Pulmonary artery endothelial cell (primary cell): ENCODE measurements around the gene MDM4. TPM values are rescaled to one million over a fixed set of nuclear protein-coding genes. Genes with fewer than 3 reads are reported as not detected.
"Not testable (repeated sequence)": the region's sequence is repeated elsewhere in the genome, so short reads cannot be mapped to it uniquely, and the experiment has no call there.

Source experiments
- DNase-seq: peaks from one replicate; pipeline ENCODE4 v3.0.0-alpha.2; 2011; ENCODE audit warnings: low read depth, low spot score
- total RNA-seq: library from RNA; depleted of rRNA; stranded (reverse); fragments of >200 nt; gene quantifications from 2 replicates; pipeline ENCODE4 v1.2.3, GENCODE V29; 2014

The MDM4 gene
- total RNA-seq, 1 donor from 2014 or later: 17.3 TPM

DNA sequence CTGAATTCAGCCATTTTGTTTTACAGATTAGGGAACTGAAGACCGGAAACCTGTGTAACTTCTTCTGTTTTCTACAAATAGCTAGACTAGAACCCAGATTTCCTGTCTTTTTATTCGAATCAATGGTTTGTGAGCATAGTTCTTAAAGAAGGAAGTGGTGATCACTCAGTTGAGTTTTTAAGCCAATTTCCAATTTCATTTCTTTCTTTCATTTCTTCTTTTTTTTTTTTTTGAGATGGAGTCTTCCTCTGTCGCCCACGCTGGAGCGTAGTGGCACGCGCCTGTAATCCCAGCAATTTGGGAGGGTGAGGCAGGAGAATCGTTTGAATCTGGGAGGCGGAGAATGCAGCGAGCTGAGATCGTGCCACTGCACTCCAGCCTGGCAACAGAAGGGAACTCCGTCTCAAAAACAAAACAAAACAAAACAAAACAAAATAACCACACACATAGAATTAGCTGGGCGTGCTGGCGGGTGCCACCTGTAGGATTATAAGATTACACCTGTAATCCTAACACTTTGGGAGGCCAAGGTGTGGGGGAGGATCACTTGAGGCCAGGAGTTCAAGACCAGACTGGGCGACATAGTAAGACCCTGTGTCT lies 3.0 kb upstream of the MDM4 start:
- no peak for DNase-seq

- no peak for DNase-seq
Measured at GRCh38 chr1:204514828-204515227, 1.4 kb upstream of the MDM4 start.

- DNase-seq: not testable (repeated sequence)
Measured at GRCh38 chr1:204517382-204517781, 1.2 kb downstream of the MDM4 start.

- no peak for DNase-seq
Measured at GRCh38 chr1:204520834-204521709, 4.9 kb downstream of the MDM4 start.

- DNase-seq: not testable (repeated sequence)
Measured at GRCh38 chr1:204521941-204522521, 5.8 kb downstream of the MDM4 start.

DNA sequence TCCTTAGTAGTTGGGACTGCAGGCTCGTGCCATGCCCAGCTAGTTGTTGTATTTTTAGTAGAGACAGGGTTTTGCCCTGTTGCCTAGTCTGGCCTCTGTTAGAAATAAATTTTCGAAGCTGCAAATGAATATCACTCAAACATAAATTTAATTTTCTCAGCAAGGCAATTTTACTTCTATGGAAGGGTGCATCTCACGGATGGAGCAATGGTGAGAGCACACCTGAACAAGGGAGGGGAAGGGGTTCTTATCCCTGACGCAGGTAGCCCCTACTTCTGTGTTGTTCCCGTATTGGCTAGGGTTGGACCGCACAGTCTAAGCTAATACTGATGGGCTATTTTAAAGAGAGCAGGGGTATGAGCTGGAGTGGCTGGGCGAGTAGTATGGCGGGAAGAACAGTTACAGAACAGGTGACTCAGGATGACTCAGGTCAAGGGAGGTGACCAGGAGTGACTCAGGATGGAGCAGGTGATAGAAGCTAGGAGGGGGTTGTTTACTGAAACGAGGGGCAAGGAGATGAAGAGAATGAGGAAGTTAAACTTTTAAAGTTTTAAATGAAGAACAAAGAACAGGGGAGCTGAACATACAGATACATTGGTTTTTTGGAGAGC lies 7.5 kb downstream of the MDM4 start:
- DNase-seq: no peak

- DNase-seq: no peak
Measured at GRCh38 chr1:204524986-204525385, 8.8 kb downstream of the MDM4 start.

- DNase-seq: no peak
Measured at GRCh38 chr1:204528241-204528640, 12.0 kb downstream of the MDM4 start.

DNA sequence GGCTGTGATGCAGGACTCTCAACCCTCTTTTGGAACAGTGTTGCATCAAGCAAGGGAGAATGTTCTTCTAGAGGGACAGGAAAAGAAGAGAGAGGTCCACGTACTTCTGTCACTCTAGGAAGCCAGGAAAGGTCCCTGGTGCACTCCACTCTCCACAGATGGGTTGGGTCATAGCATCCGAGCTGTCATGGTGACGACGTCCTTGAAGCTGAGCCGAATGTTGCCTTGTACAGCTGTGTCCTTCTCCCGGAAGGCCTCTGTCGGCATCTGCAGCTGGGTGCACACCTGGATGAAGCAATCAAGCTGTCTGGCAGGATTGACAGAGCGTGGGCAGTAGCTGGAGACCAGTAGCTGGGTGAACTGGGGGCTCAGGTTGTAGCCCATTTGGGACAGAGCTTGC lies 12.5 kb downstream of the MDM4 start:
- no peak for DNase-seq

DNA sequence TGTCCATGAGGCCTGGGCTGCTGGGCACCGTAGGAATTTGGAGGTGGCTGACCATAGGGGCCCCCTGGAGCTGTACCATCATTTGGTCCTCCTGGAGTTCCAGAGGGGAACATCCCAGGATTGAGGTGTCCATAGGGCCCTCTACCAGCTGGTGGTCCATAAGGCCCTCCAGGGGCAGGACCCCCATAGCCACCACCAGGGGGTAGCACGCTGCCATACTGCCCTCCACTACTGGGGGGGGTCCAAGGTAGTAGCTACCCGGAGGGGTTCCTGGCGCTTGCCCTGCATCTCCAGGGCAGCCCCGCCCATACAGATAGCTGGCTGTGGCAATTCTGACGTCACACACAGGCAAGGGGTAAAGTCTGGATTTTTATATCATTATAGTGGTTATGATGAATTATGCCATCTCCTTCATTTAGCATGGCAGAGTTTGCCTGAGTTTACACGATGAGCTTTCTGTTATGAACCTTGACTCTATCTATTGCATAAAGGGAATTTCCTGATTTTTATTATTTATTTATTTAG lies 13.2 kb downstream of the MDM4 start:
- no peak for DNase-seq

DNA sequence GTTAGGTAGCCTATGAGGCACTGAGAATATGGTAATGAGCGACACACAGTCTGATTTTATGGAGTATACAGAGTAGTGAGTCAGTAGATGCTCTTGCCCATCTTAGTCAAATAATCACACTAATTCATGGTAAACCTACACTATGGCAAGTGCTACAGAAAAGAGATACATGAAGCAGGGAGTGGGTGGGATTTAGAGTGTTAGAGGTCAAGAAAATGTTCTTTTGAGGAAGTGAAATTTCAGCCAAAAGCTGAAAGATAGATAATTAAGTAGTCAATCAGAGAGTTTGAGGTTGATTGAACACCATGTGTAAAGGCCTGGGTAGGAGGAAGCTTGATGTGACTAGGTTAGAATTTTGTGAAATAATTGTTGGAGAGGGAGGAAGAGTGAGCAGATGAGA lies 14.7 kb downstream of the MDM4 start:
- no peak for DNase-seq

GRCh38 chr1:204532832-204533231 lies 16.6 kb downstream of the MDM4 start:
- no peak for DNase-seq

- DNase-seq: no peak
Measured at GRCh38 chr1:204541626-204542025, 25.4 kb downstream of the MDM4 start.

- peak; percentile 7 for DNase-seq
Measured at GRCh38 chr1:204544321-204544720, 28.1 kb downstream of the MDM4 start.

- no peak for DNase-seq
Measured at GRCh38 chr1:204545202-204545601, 29.0 kb downstream of the MDM4 start.

GRCh38 chr1:204545881-204546280 lies 29.7 kb downstream of the MDM4 start:
- DNase-seq: no peak

DNA sequence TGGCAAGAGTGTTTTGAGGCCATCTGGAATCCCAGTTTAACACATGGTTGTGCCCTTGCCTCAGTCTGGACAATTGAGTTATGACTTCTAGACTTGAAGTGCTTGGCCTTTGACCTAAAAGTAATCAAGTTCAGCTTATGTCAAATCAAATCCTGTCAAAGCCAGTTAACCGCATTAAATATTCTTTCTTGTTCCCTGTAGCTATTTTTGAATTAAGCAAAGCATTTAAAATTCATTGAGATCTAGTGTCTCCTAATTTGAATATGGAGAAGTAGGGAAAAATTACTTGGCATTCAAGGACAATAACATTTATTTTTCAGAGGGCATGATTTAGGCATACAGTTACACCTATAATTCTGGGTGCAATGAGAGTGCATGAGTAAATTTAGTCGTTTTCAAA lies 32.1 kb downstream of the MDM4 start:
- no peak for DNase-seq

- DNase-seq: no peak
Measured at GRCh38 chr1:204549313-204549712, 33.1 kb downstream of the MDM4 start.

DNA sequence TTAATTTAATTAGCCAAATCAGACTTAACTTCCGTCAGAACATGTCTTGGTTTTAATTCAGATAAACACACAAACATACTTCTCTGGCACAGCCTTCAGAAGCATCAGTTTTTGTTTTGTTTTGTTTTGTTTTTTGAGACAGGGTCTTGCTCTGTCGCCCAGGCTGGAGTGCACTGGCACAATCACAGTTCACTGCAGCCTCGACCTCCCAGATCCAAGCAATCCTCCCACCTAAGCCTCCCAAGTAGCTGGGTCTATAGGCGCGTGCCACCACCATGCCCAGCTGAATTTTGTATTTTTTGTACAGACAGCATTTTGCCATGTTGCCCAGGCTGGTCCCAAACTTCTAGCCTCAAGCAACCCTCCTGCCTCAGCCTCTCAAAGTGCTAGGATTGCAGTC lies 34.7 kb downstream of the MDM4 start:
- DNase-seq: no peak

- no peak for DNase-seq
Measured at GRCh38 chr1:204556458-204557052, 40.3 kb downstream of the MDM4 start.

GRCh38 chr1:204558467-204558866 lies 42.3 kb downstream of the MDM4 start:
- no peak for DNase-seq

- not testable (repeated sequence) for DNase-seq
Measured at GRCh38 chr1:204560002-204560401, 43.8 kb downstream of the MDM4 start.
